Stimulated activated CD8-positive, alpha-beta memory T cell treated with anti-CD3 and anti-CD28 coated beads, Interleukin-4, amount 100 ng/mL, for 4 hours (primary cell): Measurements from ENCODE around the gene PTPRG.

Source experiments
- DNase-seq, 2 donors: peaks; one replicate each; pipeline ENCODE4 v3.0.0-alpha.2; 2020; ENCODE audit warnings: low read depth in 2 of 2, low spot score in 1 of 2

Gene PTPRG

GRCh38 chr3:61649381-61650170 lies 88.2 kb downstream of the PTPRG start:
- DNase-seq: no peak

GRCh38 chr3:61650276-61650675 lies 88.9 kb downstream of the PTPRG start:
- DNase-seq: no peak

- no peak for DNase-seq
Measured at GRCh38 chr3:61650719-61651410, 89.5 kb downstream of the PTPRG start.

GRCh38 chr3:61657689-61658088 lies 96.3 kb downstream of the PTPRG start:
- no peak for DNase-seq

- DNase-seq: no peak
Measured at GRCh38 chr3:61662861-61663260, 101.5 kb downstream of the PTPRG start.

- DNase-seq: no peak
Measured at GRCh38 chr3:61663356-61664104, 102.2 kb downstream of the PTPRG start.

- no peak for DNase-seq
Measured at GRCh38 chr3:61664105-61664482, 102.7 kb downstream of the PTPRG start.

- no peak for DNase-seq
Measured at GRCh38 chr3:61665121-61665520, 103.8 kb downstream of the PTPRG start.

- DNase-seq: no peak
Measured at GRCh38 chr3:61665987-61666386, 104.6 kb downstream of the PTPRG start.

- DNase-seq: no peak
Measured at GRCh38 chr3:61666615-61667330, 105.4 kb downstream of the PTPRG start.

- no peak for DNase-seq
Measured at GRCh38 chr3:61667383-61667782, 106.0 kb downstream of the PTPRG start.

- no peak for DNase-seq
Measured at GRCh38 chr3:61667814-61668213, 106.4 kb downstream of the PTPRG start.

GRCh38 chr3:61668317-61668864 lies 107.0 kb downstream of the PTPRG start:
- DNase-seq: no peak

GRCh38 chr3:61669203-61669602 lies 107.8 kb downstream of the PTPRG start:
- no peak for DNase-seq

- DNase-seq: no peak
Measured at GRCh38 chr3:61669668-61670299, 108.4 kb downstream of the PTPRG start.

GRCh38 chr3:61673651-61674050 lies 112.3 kb downstream of the PTPRG start:
- DNase-seq: no peak

- no peak for DNase-seq
Measured at GRCh38 chr3:61674596-61674995, 113.2 kb downstream of the PTPRG start.

GRCh38 chr3:61679026-61679425 lies 117.7 kb downstream of the PTPRG start:
- no peak for DNase-seq

GRCh38 chr3:61680617-61681016 lies 119.2 kb downstream of the PTPRG start:
- no peak for DNase-seq

GRCh38 chr3:61681636-61682035 lies 120.3 kb downstream of the PTPRG start:
- no peak for DNase-seq
